ENCODE results near the gene LCE1F. TPM values are rescaled to one million over a fixed set of nuclear protein-coding genes. Genes with fewer than 3 reads are reported as not detected.

The LCE1F gene
- not detected for polyA plus RNA-seq (2013, experiment 1 of 2; ENCODE audit: insufficient read length)
- not detected for polyA plus RNA-seq (2013, experiment 2 of 2; ENCODE audit: insufficient read length)

GRCh38 chr1:152774875-152775274, at the start of gene LCE1F:
TSS of gene LCE1F (plus strand) at chr1:152775140. CDS start at chr1:152776372, 1,232 bp downstream.
- DNase-seq: no peak

GRCh38 chr1:152725261-152725660, 49.7 kb upstream of the LCE1F start:
- DNase-seq: no peak

- no peak for DNase-seq
These were observed 46.0 kb upstream of the LCE1F start for GRCh38 chr1:152728986-152729385.

GRCh38 chr1:152735648-152736047, 39.3 kb upstream of the LCE1F start:
- DNase-seq: no peak

GRCh38 chr1:152737997-152738396, 36.9 kb upstream of the LCE1F start:
- no peak for DNase-seq

- DNase-seq: no peak
These were observed 35.1 kb upstream of the LCE1F start for GRCh38 chr1:152739841-152740240.

GRCh38 chr1:152741656-152742055, 33.3 kb upstream of the LCE1F start:
- DNase-seq: no peak

- DNase-seq: peak; percentile 21
These were observed 31.4 kb upstream of the LCE1F start for GRCh38 chr1:152743371-152744145.

- no peak for DNase-seq
These were observed 29.6 kb upstream of the LCE1F start for GRCh38 chr1:152745289-152745704.

GRCh38 chr1:152745765-152746444, 29.0 kb upstream of the LCE1F start:
- no peak for DNase-seq

- DNase-seq: peak; percentile 10
These were observed 27.1 kb upstream of the LCE1F start for GRCh38 chr1:152747831-152748230.

- peak; percentile 69 for DNase-seq
These were observed 22.7 kb upstream of the LCE1F start for GRCh38 chr1:152752225-152752624.

GRCh38 chr1:152753586-152753985, 21.4 kb upstream of the LCE1F start:
- DNase-seq: no peak

GRCh38 chr1:152756872-152757271, 18.1 kb upstream of the LCE1F start:
- DNase-seq: no peak

GRCh38 chr1:152757747-152758146, 17.2 kb upstream of the LCE1F start, which contains the start of gene KPRP:
TSS of gene KPRP (plus strand) at chr1:152758025. CDS start at chr1:152759589, 1,564 bp downstream.
- no peak for DNase-seq

GRCh38 chr1:152758636-152759035, 16.3 kb upstream of the LCE1F start:
- DNase-seq: no peak

- DNase-seq: no peak
These were observed 15.3 kb upstream of the LCE1F start for GRCh38 chr1:152759453-152760173.

GRCh38 chr1:152760551-152761190, 14.3 kb upstream of the LCE1F start:
- DNase-seq: no peak

GRCh38 chr1:152761609-152762213, 13.2 kb upstream of the LCE1F start:
- DNase-seq: no peak

GRCh38 chr1:152768847-152769533, 6.0 kb upstream of the LCE1F start:
- DNase-seq: peak; percentile 19

GRCh38 chr1:152770411-152770810, 4.5 kb upstream of the LCE1F start:
- no peak for DNase-seq

Data from fibroblast of skin of abdomen (primary cell).